ENCODE data around the gene LHFPL3. TPM values are rescaled to one million over a fixed set of nuclear protein-coding genes. Genes with fewer than 3 reads are reported as not detected.

Gene LHFPL3
- total and polyA plus RNA-seq, 2 experiments from 2014 or later, result 0.24 TPM; not detected in 1

DNA sequence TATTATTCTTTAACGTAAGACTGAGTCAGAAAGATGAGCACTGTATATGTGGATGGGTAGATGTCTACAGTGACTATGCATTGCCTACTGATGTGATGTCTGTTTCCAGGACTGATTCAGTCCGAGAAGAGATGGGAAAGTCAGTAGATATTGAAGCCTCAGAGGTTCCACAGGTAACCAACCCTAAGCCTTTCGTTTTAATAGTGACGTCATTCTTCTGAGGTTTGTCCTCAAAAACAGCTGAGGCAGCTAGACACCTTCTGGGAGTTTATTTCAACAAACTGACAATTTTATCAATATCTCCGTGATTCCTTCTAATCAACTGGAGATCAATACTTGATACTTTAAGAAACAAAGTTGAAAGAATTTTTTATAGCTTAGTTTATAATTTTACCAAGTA, 171.6 kb downstream of the LHFPL3 start:
- Histone ChIP-seq H3K36me3 (ENCODE audit: insufficient read depth) (no peaks in the 10 kb centered on the region), H3K79me2 (replicated peaks; ENCODE audit: insufficient read depth) (no peaks in the 10 kb centered on the region), H3K4me3 (no peak overlapping the region), H3F3A (replicated peaks; ENCODE audit: low read depth) (no peaks in the 10 kb centered on the region), H4K20me1 (replicated peaks; ENCODE audit: insufficient read depth) (no peaks in the 10 kb centered on the region), H3K4me2 (no peak overlapping the region), H3K4me1 (ENCODE audit: insufficient read depth) (no peaks in the 10 kb centered on the region), H3K27ac (ENCODE audit: low read depth) (no peak overlapping the region), H3K27me3 (ENCODE audit: insufficient read depth) (no peaks in the 10 kb centered on the region), H3K9me2 (ENCODE audit: insufficient read depth) (no peaks in the 10 kb centered on the region), H2AFZ (no peak overlapping the region)
- Mint-ChIP-seq H3K4me3 (no peak overlapping the region), H3K4me1 (no peaks in the 10 kb centered on the region), H3K27me3 (ENCODE audit: insufficient read depth, low read depth, poor library complexity) (no peaks in the 10 kb centered on the region), H3K36me3 (ENCODE audit: low read depth) (no peaks in the 10 kb centered on the region), H3K27ac (no peak overlapping the region), H3K9me3 (no peaks in the 10 kb centered on the region)
- ATAC-seq, result no peak
- TF ChIP-seq CTCF (conservative IDR thresholded peaks at IDR 0.05; ENCODE audit: low read depth in 2 of 2), result no peak
- no peak for TF ChIP-seq JUNB (IDR thresholded peaks at IDR 0.05; ENCODE audit: unreplicated experiment)
- TF ChIP-seq EZH2 (IDR thresholded peaks at IDR 0.05; ENCODE audit: low read depth, unreplicated experiment), result no peak
- no peak for TF ChIP-seq EZH2phosphoT487 (IDR thresholded peaks at IDR 0.05; ENCODE audit: unreplicated experiment)
- TF ChIP-seq ZNF114 (CRISPR knock-in tag; IDR thresholded peaks at IDR 0.05), result no peak
- TF ChIP-seq, protein P1, sequence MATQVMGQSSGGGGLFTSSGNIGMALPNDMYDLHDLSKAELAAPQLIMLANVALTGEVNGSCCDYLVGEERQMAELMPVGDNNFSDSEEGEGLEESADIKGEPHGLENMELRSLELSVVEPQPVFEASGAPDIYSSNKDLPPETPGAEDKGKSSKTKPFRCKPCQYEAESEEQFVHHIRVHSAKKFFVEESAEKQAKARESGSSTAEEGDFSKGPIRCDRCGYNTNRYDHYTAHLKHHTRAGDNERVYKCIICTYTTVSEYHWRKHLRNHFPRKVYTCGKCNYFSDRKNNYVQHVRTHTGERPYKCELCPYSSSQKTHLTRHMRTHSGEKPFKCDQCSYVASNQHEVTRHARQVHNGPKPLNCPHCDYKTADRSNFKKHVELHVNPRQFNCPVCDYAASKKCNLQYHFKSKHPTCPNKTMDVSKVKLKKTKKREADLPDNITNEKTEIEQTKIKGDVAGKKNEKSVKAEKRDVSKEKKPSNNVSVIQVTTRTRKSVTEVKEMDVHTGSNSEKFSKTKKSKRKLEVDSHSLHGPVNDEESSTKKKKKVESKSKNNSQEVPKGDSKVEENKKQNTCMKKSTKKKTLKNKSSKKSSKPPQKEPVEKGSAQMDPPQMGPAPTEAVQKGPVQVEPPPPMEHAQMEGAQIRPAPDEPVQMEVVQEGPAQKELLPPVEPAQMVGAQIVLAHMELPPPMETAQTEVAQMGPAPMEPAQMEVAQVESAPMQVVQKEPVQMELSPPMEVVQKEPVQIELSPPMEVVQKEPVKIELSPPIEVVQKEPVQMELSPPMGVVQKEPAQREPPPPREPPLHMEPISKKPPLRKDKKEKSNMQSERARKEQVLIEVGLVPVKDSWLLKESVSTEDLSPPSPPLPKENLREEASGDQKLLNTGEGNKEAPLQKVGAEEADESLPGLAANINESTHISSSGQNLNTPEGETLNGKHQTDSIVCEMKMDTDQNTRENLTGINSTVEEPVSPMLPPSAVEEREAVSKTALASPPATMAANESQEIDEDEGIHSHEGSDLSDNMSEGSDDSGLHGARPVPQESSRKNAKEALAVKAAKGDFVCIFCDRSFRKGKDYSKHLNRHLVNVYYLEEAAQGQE (IDR thresholded peaks at IDR 0.05; ENCODE audit: unreplicated experiment), result no peak
- TF ChIP-seq NANOG (IDR thresholded peaks at IDR 0.05; ENCODE audit: borderline replicate concordance), result no peak
- no peak for TF ChIP-seq ZNF331 (CRISPR knock-in tag; IDR thresholded peaks at IDR 0.05; ENCODE audit: low read depth)
- TF ChIP-seq STAT1 (IDR thresholded peaks at IDR 0.05; ENCODE audit: unreplicated experiment), result no peak
- no peak for TF ChIP-seq CREB1 (CRISPR knock-in tag; IDR thresholded peaks at IDR 0.05; ENCODE audit: low read depth)
- no peak for TF ChIP-seq ZNF462 (CRISPR knock-in tag; IDR thresholded peaks at IDR 0.05)
- TF ChIP-seq POLR2AphosphoS5 (IDR thresholded peaks at IDR 0.05; ENCODE audit: low read depth), result no peak
- TF ChIP-seq, protein P2, sequence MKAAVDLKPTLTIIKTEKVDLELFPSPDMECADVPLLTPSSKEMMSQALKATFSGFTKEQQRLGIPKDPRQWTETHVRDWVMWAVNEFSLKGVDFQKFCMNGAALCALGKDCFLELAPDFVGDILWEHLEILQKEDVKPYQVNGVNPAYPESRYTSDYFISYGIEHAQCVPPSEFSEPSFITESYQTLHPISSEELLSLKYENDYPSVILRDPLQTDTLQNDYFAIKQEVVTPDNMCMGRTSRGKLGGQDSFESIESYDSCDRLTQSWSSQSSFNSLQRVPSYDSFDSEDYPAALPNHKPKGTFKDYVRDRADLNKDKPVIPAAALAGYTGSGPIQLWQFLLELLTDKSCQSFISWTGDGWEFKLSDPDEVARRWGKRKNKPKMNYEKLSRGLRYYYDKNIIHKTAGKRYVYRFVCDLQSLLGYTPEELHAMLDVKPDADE (IDR thresholded peaks at IDR 0.05), result no peak
- DNase-seq (ENCODE audit: low spot score), result no peak
